HG03135 (cell line): Measurements from ENCODE around the gene LRFN5.
A peak's percentile ranks its signal among the peaks of the same experiment; 100 is the strongest.
"Not testable (repeated sequence)": the region's sequence is repeated elsewhere in the genome, so short reads cannot be mapped to it uniquely, and the experiment has no call there.

Experiments
- ATAC-seq: cut with Tn5 transposase; IDR thresholded peaks from one replicate; pipeline ENCODE4 v1.9.1; 2021; ENCODE audit warnings: mild to moderate bottlenecking, moderate library complexity; ENCODE audit not compliant: unreplicated experiment

The LRFN5 gene

GRCh38 chr14:41636492-41637392 is 30.1 kb downstream of the LRFN5 start:
- no peak for ATAC-seq

DNA sequence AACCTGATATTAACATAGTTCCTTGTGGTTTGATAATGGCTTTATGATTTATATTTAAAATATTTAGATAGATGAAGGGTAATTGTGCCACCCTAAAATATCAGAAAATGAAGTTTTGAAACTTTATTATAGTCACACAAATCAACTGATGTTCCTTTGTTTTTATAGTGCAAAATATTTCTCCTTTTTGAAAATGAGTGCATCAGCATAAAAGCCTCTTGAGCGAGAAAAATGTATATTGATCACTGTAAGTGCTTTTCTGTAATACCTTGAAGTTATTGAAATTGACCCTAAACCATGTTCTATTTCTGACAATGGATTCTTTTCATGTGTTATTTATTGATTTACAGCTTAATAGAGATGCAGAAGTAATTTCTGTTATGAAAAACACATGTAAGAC is 35.0 kb downstream of the LRFN5 start:
- no peak for ATAC-seq

DNA sequence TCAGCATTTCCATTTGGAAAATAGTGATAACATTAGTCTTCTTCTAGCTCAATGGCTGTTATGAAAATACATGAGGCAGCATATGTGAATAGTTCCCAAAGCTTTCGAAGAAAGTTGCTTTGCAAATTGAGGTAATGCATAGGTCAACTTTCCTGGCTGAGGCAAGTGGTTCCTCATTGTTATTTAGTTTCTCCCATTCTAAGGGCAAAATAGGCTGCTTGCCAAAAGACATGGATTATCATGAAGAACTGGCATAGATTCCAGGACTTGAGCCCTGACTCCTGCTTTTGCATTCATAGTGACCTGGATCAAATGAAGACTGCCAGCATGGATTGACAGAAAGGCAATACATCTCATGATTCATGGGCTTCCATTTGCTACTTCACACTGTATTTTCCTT is 35.7 kb downstream of the LRFN5 start:
- no peak for ATAC-seq

DNA sequence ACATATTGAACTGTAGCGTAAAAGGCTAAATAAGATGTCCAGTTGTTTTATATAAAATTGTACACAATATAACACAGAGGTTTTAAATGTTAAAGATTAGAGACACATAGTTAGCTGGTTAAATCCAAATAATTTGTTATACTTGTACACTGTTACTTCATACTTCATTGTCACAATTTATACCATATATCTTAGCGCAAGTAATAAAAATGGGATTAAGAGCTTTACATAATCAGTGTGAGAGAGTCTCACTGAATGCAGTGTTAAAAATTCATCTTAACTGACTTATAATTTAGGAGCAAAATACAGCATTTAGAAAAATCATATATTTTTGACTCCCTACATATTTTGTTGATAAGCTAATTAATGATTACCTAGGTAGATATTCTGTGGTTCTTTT is 36.1 kb downstream of the LRFN5 start:
- ATAC-seq, result no peak

DNA sequence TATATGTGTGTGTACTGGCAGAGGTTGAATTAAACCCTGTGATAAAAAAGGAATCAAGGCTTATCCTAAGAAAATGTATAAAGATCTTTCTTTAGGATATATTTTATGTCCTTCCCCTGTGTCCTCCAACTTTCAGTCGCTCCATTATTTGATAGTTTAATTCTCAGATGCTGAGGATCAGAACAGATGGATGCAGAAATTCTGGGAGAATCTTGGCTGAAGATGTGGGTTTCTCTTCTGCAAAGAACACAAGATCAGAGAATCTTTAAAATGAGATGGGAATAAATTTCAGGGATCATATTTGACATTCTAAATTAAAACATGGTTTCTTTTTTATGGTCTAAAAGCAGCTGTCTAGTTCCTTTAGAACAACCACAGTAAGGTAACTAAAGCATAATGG is 37.9 kb downstream of the LRFN5 start:
- no peak for ATAC-seq

GRCh38 chr14:41650802-41651201 is 44.1 kb downstream of the LRFN5 start:
- no peak for ATAC-seq

DNA sequence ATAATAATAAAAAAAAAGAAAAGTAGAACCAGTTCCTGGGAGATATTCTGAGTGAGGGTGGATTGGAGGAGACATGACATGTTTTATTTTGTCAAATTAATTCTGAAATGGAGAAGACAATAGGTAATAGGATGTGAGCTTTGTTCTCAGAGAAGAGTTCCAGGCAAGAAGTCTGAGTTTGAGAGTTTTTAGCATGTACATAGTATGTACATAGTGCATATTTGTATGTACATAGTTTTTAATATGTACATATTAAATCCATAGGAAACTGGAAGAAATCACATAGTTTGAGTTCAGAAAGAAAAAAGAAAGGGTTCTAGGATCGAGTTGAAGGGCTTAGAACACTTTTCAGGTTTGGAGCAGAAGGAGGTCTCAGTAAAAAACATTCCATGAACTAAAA is 47.5 kb downstream of the LRFN5 start:
- no peak for ATAC-seq

DNA sequence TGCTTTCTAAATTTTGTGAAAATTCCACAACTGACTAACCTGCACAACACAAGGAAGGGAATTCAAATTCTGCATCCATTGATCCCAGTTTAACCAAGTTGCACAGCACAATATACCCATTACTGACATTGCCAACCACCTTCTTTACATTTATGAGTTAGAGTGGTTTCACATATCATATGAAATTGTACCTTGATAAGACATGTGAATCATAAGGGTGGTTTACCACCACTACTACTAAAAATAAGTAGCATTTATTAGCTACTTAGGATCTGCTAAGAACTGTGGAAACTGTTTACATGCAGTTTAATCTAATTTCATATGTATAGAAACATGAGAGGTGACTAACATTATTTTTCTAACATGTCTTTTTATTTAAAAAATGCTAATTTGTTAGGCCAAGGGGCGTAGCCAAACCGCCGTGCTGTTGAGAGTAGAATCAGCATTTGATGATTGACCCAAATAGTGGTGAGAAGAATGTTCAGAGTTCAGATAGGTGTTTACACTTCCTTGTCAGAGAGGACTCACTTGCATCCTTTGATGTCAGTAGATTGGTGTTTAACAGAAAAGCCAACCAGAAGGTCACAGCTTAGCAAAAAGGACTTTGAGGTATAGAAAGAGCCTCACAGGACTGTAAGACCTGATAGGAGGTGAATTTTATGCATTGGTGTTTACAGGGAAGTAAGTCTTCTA is 56.2 kb downstream of the LRFN5 start:
- ATAC-seq, result no peak

GRCh38 chr14:41663473-41663850 is 56.8 kb downstream of the LRFN5 start:
- no peak for ATAC-seq

DNA sequence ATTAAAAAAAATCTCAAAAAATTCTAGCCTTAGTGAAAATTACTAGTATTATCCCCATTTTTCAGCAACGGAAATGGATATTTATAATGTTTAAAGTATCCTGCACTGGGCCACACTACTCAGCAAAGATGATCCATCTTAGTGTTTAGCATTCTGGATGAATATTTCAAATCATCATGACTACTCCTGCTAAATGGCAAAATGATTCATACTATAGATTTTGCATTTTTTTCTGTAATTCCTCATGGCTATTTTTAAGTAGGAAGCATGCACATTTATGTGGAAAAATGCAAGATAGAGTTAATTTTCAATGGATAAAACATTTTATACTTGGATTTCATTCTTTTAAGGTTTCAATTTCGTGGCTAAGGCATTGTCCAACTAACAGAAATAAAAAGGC is 59.6 kb downstream of the LRFN5 start:
- no peak for ATAC-seq

DNA sequence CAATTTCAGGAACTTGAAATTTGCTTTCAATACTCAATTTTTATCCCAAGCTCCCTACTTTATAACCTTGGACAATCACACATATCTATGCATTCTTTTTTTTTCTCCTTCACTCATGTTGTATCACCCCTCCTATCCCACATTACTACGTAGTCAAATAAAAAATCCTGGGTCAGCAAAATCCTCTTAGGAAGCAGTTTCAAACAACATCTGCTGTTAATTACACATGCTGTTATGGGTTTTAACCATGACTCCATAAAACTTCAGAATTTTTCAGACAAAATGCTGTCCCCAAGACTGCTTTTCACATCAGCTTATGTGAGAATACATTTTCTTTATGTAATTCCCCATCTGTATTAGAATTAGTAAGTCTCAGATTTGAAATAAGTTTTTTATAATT is 61.7 kb downstream of the LRFN5 start:
- ATAC-seq, result no peak

DNA sequence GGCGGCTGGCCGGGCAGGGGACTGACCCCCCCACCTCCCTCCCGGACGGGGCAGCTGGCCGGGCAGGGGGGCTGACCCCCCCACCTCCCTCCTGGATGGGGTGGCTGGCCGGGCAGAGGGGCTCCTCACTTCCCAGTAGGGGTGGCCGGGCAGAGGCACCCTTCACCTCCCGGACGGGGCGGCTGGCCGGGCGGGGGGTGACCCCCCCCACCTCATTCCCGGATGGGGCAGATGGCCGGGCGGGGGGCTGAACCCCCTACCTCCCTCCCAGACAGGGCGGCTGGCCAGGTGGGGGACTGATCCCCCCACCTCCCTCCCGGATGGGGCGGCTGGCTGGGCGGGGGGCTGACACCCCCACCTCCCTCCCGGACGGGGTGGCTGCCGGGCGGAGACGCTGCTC is 66.9 kb downstream of the LRFN5 start:
- not testable (repeated sequence) for ATAC-seq

DNA sequence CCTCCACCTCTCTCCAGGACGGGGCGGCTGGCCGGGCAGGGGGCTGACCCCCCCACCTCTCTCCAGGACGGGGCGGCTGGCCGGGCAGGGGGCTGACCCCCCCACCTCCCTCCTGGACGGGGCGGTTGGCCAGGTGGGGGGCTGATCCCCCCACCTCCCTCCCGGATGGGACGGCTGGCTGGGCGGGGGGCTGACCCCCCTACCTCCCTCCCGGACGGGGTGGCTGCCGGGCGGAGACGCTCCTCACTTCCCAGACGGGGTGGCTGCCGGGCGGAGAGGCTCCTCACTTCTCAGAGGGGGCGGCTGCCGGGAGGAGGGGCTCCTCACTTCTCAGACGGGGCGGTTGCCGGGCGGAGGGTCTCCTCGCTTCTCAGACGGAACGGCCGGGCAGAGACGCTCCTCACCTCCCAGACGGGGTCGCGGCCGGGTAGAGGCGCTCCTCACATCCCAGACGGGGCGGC is 67.9 kb downstream of the LRFN5 start:
- ATAC-seq, result not testable (repeated sequence)

DNA sequence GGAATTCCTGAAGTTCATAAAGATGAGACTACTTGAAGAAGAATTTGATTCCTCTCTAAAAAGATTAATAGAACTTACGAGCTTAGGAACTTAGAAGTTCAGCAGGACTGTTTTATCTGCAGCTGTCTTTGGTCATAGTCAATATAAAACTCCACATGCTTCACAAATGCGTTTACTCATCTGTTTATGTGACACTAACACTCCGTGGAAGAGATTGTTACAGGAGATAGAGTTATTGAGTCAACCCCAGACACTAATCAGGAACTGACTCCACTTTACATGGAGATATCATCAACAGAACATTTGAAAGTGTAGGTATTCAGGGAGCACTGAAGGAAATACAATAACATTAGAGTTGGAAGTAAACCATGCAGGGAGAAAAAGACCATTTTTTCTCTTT is 92.8 kb downstream of the LRFN5 start:
- no peak for ATAC-seq

DNA sequence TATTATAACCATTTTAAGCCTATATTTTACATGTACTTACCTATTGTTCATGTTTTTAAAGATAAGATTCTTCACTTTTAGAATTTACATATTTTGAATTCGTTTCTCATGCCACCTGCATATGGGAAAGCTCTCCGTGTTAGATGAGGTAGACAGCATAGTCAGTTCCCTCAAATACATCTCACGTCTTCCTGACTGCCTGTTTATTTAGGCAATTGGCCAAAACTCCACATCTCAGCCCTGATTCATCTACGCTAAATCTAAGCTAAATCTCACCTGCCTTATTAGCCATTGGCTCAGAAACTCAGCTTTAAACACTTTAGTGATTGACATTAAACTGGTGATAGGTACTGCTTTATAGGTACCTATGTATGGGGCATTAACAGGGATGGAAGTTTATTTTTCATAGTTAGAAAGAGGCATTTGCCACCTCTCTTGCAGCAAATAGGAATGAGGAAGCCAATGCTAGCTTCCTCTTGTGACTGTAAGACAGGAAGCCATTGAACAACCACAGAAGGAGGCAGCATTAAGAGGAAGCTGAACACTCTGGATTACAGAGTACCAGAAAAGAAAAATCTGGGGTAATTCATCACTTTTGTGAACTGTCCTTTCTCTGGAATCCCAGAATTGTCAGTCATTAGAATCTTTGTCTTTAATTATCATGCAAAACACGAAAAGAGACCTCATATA is 111.9 kb downstream of the LRFN5 start:
- ATAC-seq, result no peak

DNA sequence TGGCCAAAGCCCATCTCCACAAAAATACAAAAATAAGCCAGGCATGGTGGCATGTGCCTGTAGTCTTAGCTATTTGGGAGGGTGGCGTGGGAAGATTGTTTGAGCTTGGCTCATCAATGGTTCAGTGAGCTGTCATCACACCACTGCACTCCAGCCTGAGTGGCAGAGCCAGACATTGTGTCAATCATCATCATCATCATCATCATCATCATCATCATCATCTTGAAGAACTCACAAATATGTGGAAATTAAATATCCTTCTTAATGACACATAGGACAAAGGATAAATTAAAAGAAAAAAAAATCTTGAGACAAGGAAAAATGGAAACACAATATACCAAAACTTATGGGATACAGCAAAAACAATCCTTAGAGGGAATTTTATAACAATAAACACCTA is 132.5 kb downstream of the LRFN5 start:
- ATAC-seq, result no peak

- ATAC-seq, result no peak
These were observed 136.5 kb downstream of the LRFN5 start for GRCh38 chr14:41743140-41743539.

DNA sequence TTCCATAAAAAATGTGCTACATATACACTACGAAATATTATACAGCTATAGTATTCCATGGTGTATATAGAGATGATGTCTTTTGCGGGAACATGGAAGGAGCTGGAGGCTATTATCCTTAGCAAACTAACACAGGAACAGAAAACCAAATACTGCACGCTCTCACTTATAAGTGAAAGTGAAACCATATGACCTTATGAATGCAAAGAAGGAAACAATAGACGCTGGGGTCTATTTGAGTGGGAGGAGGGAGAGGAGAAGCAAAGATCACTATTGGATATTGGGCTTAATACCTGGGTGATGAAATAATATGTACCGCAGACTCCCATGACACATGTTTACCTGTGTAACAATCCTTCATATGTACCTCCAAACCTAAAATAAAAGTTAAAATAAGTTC is 142.8 kb downstream of the LRFN5 start:
- peak; percentile 91 for ATAC-seq

DNA sequence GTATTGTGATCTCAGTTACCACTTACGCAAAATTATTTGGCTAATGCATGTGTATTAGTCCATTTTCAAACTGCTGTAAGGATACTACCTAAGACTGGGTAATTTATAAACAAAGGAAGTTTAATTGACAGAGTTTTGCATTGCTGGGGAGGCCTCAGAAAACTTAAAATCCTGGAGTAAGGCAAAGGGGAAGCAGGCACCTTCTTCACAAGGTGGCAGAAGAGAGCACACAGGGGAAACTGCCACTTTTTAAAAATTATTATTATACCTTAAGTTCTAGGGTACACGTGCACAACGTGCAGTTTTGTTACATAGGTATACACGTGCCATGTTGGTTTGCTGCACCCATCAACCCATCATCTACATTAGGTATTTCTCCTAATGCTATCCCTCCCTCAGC is 143.9 kb downstream of the LRFN5 start:
- ATAC-seq, result not testable (repeated sequence)

GRCh38 chr14:41758011-41758665 is 151.5 kb downstream of the LRFN5 start:
- no peak for ATAC-seq

GRCh38 chr14:41761204-41761603 is 154.5 kb downstream of the LRFN5 start:
- no peak for ATAC-seq
